Ishikawa (cell line): Measurements from ENCODE around the gene ZNF423.

ENCODE experiments used
- CREB1 ChIP-seq: IDR thresholded peaks from 2 replicates; pipeline ENCODE4 v1.6.1; 2012; ENCODE audit warnings: low read depth
- EGR1 ChIP-seq: IDR thresholded peaks from 2 replicates; pipeline ENCODE4 v1.6.1; 2012
- RAD21 ChIP-seq: IDR thresholded peaks from 2 replicates; pipeline ENCODE4 v1.6.1; 2012; ENCODE audit warnings: low read depth

DNA sequence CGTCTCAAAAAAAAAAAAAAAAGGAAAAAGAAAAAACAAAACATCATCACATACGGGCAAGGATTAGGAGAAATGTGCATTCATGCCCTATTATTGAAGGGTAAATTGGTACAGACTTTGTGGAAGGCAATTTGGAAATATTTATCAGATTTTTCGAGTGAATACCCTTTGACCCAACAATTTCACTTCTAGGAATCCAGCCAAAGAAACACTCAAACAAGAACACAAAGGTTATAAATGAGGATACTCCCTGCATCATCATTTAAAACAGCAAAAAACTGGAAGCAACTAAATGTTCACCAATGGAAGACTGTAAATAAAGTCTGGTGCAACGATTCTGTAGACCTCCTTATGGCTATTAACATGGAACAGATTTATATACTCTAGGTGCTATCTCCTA is 12.9 kb downstream of the ZNF423 start:
- TF ChIP-seq CREB1 (no peak), EGR1 (no peak), RAD21 (no peak)
